Right atrium auricular region (tissue), 2 donors: ENCODE measurements around the gene INHBB. TPM values are rescaled to one million over a fixed set of nuclear protein-coding genes. Genes with fewer than 3 reads are reported as not detected.

Experiments
- DNase-seq: peaks from one replicate; pipeline ENCODE4 v3.0.0-alpha.2; 2019; ENCODE audit warnings: low spot score
- H3K27ac ChIP-seq, 2 donors: fragments of 200-600 bp; sonication (generic); 1 replicate in 1 of 2; 2 replicates in 1 of 2; pipeline ENCODE4 v1.5.1; 2016 to 2019
- H3K27me3 ChIP-seq, 2 donors: fragments of 200-600 bp; sonication (generic); one replicate each; pipeline versions ENCODE4 v1.5.1 to v1.6.0; 2017 to 2019
- H3K36me3 ChIP-seq: fragments of 200-600 bp; sonication (generic); one replicate; pipeline ENCODE4 v1.5.1; 2016
- H3K4me1 ChIP-seq, 2 donors: fragments of 200-600 bp; sonication (generic); one replicate each; pipeline versions ENCODE4 v1.5.1 to v1.6.0; 2017 to 2019
- H3K4me3 ChIP-seq, 2 donors: fragments of 200-600 bp; sonication (generic); 1 replicate in 1 of 2; 2 replicates in 1 of 2; pipeline ENCODE4 v1.5.1; 2017 to 2019; ENCODE audit warnings: mild to moderate bottlenecking in 1 of 2, moderate library complexity in 1 of 2
- H3K9me3 ChIP-seq, 2 donors: fragments of 200-600 bp; sonication (generic); one replicate each; pipeline ENCODE4 v1.5.1; 2019
- total RNA-seq, 2 donors: library from RNA; depleted of rRNA; stranded (reverse); fragments of >200 nt; gene quantifications; one replicate each; pipeline ENCODE4 v1.1.0, GENCODE V29; 2016
- TF ChIP-seq, protein P1 (sequence below), 2 donors: fragments of 200-600 bp; sonication (generic); IDR thresholded peaks; one replicate each; pipeline ENCODE4 v1.5.1; 2019; ENCODE audit warnings: antibody characterized with exemption in 2 of 2

The INHBB gene
- total RNA-seq, 2 donors from 2014 or later = 0.74 to 5.9 TPM

DNA sequence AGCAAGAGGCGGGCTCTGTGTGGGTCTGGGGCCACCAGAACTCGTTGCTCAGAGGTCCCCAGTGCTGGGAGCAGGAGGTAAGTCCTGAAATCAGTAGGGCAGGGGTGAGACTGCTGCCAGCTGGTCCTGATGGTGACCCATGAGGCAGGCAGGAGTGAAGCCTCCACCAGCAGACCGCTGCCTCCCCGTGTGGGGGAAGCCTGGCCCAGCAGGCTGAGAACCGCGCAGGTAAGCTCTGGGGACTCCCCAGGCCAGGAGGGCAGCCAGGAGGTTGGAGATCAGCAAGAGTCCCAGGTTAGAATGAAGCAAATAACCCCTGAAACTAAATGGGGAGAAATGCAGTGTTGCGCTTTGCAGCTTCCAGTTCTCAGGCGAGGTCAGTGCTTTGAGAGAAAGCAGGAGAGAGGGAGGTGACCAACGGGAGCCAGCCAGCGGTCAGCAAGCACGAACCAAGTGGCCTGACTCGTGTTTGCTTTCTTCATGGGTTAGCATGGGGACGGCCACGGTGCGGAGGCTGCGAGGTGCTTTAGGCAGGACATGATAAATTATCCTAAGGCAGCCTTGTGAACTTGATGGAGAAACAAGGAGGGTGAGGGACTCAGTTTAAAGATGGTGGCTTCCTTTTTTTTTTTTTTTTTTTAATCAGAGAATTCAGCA, 26.2 kb downstream of the INHBB start:
- H3K27me3 ChIP-seq = no peaks in the 10 kb centered on the region
- DNase-seq = no peak
- no peaks in the 10 kb centered on the region for H3K36me3 ChIP-seq
- H3K27ac ChIP-seq = no peak overlapping the region
- H3K9me3 ChIP-seq = no peaks in the 10 kb centered on the region
- TF ChIP-seq, protein P1, sequence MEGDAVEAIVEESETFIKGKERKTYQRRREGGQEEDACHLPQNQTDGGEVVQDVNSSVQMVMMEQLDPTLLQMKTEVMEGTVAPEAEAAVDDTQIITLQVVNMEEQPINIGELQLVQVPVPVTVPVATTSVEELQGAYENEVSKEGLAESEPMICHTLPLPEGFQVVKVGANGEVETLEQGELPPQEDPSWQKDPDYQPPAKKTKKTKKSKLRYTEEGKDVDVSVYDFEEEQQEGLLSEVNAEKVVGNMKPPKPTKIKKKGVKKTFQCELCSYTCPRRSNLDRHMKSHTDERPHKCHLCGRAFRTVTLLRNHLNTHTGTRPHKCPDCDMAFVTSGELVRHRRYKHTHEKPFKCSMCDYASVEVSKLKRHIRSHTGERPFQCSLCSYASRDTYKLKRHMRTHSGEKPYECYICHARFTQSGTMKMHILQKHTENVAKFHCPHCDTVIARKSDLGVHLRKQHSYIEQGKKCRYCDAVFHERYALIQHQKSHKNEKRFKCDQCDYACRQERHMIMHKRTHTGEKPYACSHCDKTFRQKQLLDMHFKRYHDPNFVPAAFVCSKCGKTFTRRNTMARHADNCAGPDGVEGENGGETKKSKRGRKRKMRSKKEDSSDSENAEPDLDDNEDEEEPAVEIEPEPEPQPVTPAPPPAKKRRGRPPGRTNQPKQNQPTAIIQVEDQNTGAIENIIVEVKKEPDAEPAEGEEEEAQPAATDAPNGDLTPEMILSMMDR (IDR thresholded peaks at IDR 0.05) = no peak
- H3K4me1 ChIP-seq = no peaks in the 10 kb centered on the region
- no peak overlapping the region for H3K4me3 ChIP-seq

DNA sequence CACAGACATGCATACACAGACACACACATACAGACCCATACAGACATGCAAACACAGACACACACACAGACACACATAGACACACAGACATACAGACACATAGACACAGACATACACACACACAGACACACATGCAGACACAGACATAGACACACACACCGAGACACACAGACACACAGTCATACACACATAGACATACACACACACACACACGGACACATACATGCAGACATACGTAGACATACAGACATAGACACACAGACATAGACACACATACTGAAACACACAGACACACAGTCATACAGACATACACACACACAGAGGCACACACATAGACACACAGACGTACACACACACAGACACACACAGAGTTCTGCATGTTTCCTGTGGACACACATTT, 26.9 kb downstream of the INHBB start:
- Histone ChIP-seq H3K4me1 (no peaks in the 10 kb centered on the region), H3K4me3 (no peak overlapping the region), H3K36me3 (no peaks in the 10 kb centered on the region), H3K9me3 (no peaks in the 10 kb centered on the region), H3K27me3 (no peaks in the 10 kb centered on the region), H3K27ac (no peak overlapping the region)
- TF ChIP-seq, protein P1 (IDR thresholded peaks at IDR 0.05) = no peak
- DNase-seq = no peak

DNA sequence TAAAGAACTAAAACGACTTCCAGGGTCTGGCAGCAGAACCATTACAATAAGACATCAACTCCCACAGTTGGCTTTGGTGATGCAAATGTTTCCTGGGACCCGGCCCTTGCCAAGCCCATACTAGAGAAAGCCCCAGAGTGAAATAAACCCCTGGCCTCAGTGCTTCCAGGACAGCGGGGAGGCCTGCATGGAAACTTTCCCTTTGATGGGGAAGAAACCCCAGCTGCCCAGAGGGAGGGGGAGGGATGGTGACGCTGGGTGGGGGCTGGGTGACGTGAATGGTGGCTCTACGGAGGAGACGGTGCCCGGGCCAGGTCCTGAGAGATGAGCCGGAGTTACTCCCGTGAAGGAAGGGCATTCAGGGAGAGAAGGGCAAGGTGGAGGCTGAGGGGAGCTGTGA, 27.5 kb downstream of the INHBB start:
- no peaks in the 10 kb centered on the region for H3K4me1 ChIP-seq
- H3K27ac ChIP-seq = no peak overlapping the region
- no peaks in the 10 kb centered on the region for H3K36me3 ChIP-seq
- no peaks in the 10 kb centered on the region for H3K9me3 ChIP-seq
- TF ChIP-seq, protein P1 (IDR thresholded peaks at IDR 0.05) = no peak
- H3K27me3 ChIP-seq = no peaks in the 10 kb centered on the region
- no peak for DNase-seq
- no peak overlapping the region for H3K4me3 ChIP-seq

DNA sequence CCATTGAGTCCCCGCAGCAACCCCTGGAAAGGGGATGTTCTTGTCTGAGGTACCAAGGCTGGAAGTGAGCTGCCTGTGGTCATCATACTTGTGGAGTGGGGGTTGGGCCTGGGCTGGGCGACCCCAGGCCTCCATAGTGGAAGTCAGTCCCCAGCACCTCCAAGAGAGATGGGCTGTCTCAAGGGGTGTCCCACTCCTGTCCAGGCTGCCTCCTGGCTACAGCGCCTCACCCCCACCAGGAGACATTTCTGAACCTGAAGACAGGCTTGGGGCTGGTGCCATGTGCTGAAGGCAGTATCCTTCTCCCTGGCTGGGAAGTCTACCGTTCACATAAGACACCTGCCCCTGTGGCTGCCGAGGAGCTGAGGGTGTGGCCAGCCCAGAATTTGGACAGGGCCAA, 28.9 kb downstream of the INHBB start:
- no peak overlapping the region for H3K4me3 ChIP-seq
- H3K27ac ChIP-seq = no peak overlapping the region
- no peak for DNase-seq
- no peaks in the 10 kb centered on the region for H3K4me1 ChIP-seq
- TF ChIP-seq, protein P1 (IDR thresholded peaks at IDR 0.05) = no peak
- H3K9me3 ChIP-seq = no peaks in the 10 kb centered on the region
- no peaks in the 10 kb centered on the region for H3K27me3 ChIP-seq
- no peaks in the 10 kb centered on the region for H3K36me3 ChIP-seq

DNA sequence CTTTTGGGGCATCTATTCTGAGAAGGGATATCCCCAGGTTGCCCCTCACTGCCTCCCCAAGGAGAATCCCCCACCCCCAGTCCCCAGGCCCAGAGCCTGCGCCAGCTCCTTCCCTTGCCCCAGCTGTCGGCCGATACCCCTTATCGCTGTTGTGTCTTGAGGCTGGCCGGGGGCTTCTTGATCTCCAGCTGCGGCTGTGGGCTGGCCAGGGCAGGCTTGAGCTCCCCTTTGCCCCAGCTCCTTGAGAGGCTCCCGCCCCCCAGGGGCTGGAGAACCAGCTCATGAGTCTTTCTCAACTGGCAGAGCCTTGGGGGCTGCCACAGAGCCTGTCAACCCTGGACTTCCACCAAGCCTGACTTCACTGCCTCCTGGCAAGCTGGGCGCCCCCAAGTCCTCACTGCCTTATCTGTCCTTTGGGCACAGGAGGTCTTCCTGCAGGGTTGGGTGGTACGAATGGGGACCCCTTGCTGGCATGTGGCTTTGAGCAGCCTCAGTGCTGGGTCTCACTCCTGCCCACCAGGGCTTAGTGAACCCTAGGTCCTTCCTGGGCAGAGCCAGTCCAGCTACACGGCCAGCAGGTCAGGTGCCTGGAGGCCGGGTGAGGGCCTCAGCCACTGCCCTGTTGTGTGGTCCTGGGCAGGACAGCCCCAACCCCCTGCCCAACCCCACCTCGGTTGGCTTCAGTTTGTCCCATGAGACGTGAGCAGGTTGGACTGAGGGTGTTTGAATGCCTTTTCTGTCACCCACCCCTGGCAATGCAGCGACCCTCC, 29.5 kb downstream of the INHBB start:
- H3K27me3 ChIP-seq = no peaks in the 10 kb centered on the region
- TF ChIP-seq, protein P1 (IDR thresholded peaks at IDR 0.05) = no peak
- no peak overlapping the region for H3K27ac ChIP-seq
- no peaks in the 10 kb centered on the region for H3K4me1 ChIP-seq
- H3K4me3 ChIP-seq = no peak overlapping the region
- no peaks in the 10 kb centered on the region for H3K9me3 ChIP-seq
- DNase-seq = no peak
- H3K36me3 ChIP-seq = no peaks in the 10 kb centered on the region
